ENCODE results near the gene ITPA. TPM values are rescaled to one million over a fixed set of nuclear protein-coding genes. Genes with fewer than 3 reads are reported as not detected.
A peak's percentile ranks its signal among the peaks of the same experiment; 100 is the strongest.

The ITPA gene
- total and polyA plus RNA-seq, 2 of the 13 experiments (the other 11 are each of a cell fraction or from before 2014, with no cell fraction given) = 60.1 to 103 TPM

- no peak for TF ChIP-seq ZBTB49 (CRISPR knock-in tag; IDR thresholded peaks at IDR 0.05; ENCODE audit: borderline replicate concordance)
- TF ChIP-seq ZNF256 (CRISPR knock-in tag; conservative IDR thresholded peaks at IDR 0.05) = 0 out of 2 replicates have a peak, but pooled peaks have one; percentile 25
- TF ChIP-seq EED (CRISPR knock-in tag; IDR thresholded peaks at IDR 0.05) = no peak
- TF ChIP-seq NR2F1 (CRISPR knock-in tag; IDR thresholded peaks at IDR 0.05) = 0 out of 4 replicates have a peak, but pooled peaks of 1 of the 2 experiments have one; percentile 7
- TF ChIP-seq GZF1 (CRISPR knock-in tag; IDR thresholded peaks at IDR 0.05) = 0 out of 2 replicates have a peak, but pooled peaks have one; percentile 3
- peak; percentile 66; the same call in 1 of the 2 replicates for TF ChIP-seq PRDM4 (CRISPR knock-in tag; IDR thresholded peaks at IDR 0.05; ENCODE audit: borderline replicate concordance)
- no peak for TF ChIP-seq ZNF101 (CRISPR knock-in tag; IDR thresholded peaks at IDR 0.05; ENCODE audit: borderline replicate concordance, low read depth)
- TF ChIP-seq NR2F2 (IDR thresholded peaks at IDR 0.05; ENCODE audit: borderline replicate concordance, low read depth) = 0 out of 2 replicates have a peak, but pooled peaks have one; percentile 3
- peak; percentile 43; the same call in 1 of the 2 replicates for TF ChIP-seq ZNF292 (CRISPR knock-in tag; IDR thresholded peaks at IDR 0.05; ENCODE audit: borderline replicate concordance, low read depth)
- TF ChIP-seq ZC3H13 (CRISPR knock-in tag; IDR thresholded peaks at IDR 0.05) = 0 out of 2 replicates have a peak, but pooled peaks have one; percentile 11
- 0 out of 2 replicates have a peak, but pooled peaks have one; percentile 13 for TF ChIP-seq MXD3 (CRISPR knock-in tag; IDR thresholded peaks at IDR 0.05)
- TF ChIP-seq ZFP36L2 (CRISPR knock-in tag; IDR thresholded peaks at IDR 0.05) = 0 out of 2 replicates have a peak, but pooled peaks have one; percentile 27
- peak; percentile 16 for TF ChIP-seq TEAD3 (CRISPR knock-in tag; optimal IDR thresholded peaks at IDR 0.05; ENCODE audit: borderline replicate concordance)
- 0 out of 2 replicates have a peak, but pooled peaks have one; percentile 51 for TF ChIP-seq NCOA5 (CRISPR knock-in tag; IDR thresholded peaks at IDR 0.05)
- TF ChIP-seq HNF1A (IDR thresholded peaks at IDR 0.05; ENCODE audit: low read depth) = no peak
- TF ChIP-seq HNF1A (CRISPR knock-in tag; IDR thresholded peaks at IDR 0.05; ENCODE audit: borderline replicate concordance) = no peak
- TF ChIP-seq SIX4 (CRISPR knock-in tag; IDR thresholded peaks at IDR 0.05) = no peak
- TF ChIP-seq NFE2 (CRISPR knock-in tag; IDR thresholded peaks at IDR 0.05) = 0 out of 2 replicates have a peak, but pooled peaks have one; percentile 57
- TF ChIP-seq ZFP36L1 (CRISPR knock-in tag; IDR thresholded peaks at IDR 0.05) = 0 out of 2 replicates have a peak, but pooled peaks have one; percentile 29
- peak; percentile 24; the same call in 1 of the 2 replicates for TF ChIP-seq ZBTB7A (CRISPR knock-in tag; IDR thresholded peaks at IDR 0.05)
These were observed 634 bp downstream of the ITPA start (continued) for GRCh38 chr20:3209946-3210317.

All from HepG2 (cell line).